ENCODE data around the gene ABLIM1.

DNA sequence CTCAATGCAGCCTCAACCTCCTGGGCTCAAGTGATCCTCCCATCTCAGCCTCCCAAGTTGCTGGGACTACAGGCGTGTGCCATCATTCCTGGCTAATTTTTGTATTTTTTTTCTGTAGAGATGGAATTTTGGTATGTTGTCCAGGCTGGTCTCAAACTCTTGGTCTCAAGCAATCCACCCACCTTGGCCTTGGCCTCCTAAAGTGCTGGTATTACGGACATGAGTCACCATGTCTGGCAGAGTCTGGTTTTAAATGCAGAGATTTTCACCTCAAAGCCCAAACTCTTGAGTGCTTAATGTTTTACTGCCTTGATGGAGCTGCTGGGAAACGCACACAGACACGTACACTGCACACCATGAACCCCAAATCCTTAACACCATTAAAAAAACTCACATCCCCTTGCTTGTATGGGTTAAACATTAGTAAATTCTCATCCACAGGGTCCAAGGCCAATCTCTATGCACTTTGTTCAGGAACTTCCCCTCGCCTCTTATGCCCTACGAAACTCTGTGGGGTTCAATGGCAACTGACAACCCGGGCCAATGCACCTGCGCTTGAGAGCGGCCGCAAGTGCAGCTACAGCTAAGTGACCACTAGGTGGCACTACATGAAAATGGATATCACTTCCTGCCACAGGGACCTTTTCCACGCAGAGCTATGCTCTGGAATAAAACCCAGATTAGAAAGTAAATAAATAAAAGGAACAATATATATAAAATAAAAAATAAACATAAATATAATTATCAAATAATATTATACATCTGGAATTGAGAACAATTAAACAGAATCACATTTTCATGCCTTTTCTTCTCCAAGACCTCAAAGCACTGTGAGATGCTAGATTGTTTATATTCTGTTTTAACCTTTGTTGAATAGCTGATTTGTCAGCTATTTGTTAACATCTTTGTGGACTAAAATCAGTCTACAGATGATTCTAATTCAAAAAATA is 186.8 kb downstream of the ABLIM1 start:
- no peak for TF ChIP-seq FOXK2 (IDR thresholded peaks at IDR 0.05)
- no peak for TF ChIP-seq SP1 (IDR thresholded peaks at IDR 0.05)

Measured in HEK293T (cell line).